Neuronal stem cell (in vitro differentiated cells): ENCODE measurements around the gene NUDT12.

Experiments used
- DNase-seq: peaks from one replicate; pipeline ENCODE4 v3.0.0-alpha.2; 2013; ENCODE audit warnings: low spot score
- H2AFZ ChIP-seq: one replicate; pipeline ENCODE4 v1.6.1; 2013; ENCODE audit warnings: mild to moderate bottlenecking, low read length, inconsistent platforms
- H2AK5ac ChIP-seq: 2 replicates; pipeline ENCODE4 v1.6.1; 2013; ENCODE audit warnings: low read depth, mild to moderate bottlenecking, inconsistent platforms, low read length, moderate library complexity, mixed read lengths
- H2BK120ac ChIP-seq: 2 replicates; pipeline ENCODE4 v1.6.1; 2013; ENCODE audit warnings: low read depth, mild to moderate bottlenecking, inconsistent platforms, low read length, moderate library complexity, mixed read lengths
- H2BK12ac ChIP-seq: one replicate; pipeline ENCODE4 v1.6.1; 2013; ENCODE audit warnings: low read length, inconsistent platforms
- H2BK15ac ChIP-seq: 2 replicates; pipeline ENCODE4 v1.6.1; 2013; ENCODE audit warnings: mild to moderate bottlenecking, low read length, inconsistent platforms, mixed read lengths
- H2BK5ac ChIP-seq: one replicate; pipeline ENCODE4 v1.6.1; 2013; ENCODE audit warnings: inconsistent platforms, mild to moderate bottlenecking, low read length, moderate library complexity
- H3K14ac ChIP-seq: one replicate; pipeline ENCODE4 v1.6.1; 2013; ENCODE audit warnings: low read length, inconsistent platforms
- H3K18ac ChIP-seq: 2 replicates; pipeline ENCODE4 v1.6.1; 2013; ENCODE audit warnings: low read length, inconsistent platforms
- H3K23ac ChIP-seq: 2 replicates; pipeline ENCODE4 v1.6.1; 2013; ENCODE audit warnings: low read depth, mild to moderate bottlenecking, mixed read lengths, low read length, inconsistent platforms; ENCODE audit not compliant: poor library complexity
- H3K27ac ChIP-seq: replicated peaks from 3 replicates; pipeline ENCODE4 v1.5.1; 2013; ENCODE audit warnings: low read length, inconsistent platforms
- H3K27me3 ChIP-seq, 3 experiments: 2 replicates each; pipeline ENCODE4 v1.6.1; 2013; ENCODE audit warnings: low read length in 3 of 3, mild to moderate bottlenecking in 2 of 3, inconsistent platforms in 1 of 3, low read depth in 1 of 3, mixed read lengths in 1 of 3, moderate library complexity in 1 of 3; ENCODE audit not compliant: control insufficient read depth in 3 of 3, insufficient read depth in 3 of 3
- H3K36me3 ChIP-seq, 2 donors: replicated peaks in 1 of 2; 2 replicates each; pipeline ENCODE4 v1.6.1; 2013; ENCODE audit warnings: low read length in 2 of 2; ENCODE audit not compliant: control insufficient read depth in 2 of 2, insufficient read depth in 2 of 2
- H3K4ac ChIP-seq: 2 replicates; pipeline ENCODE4 v1.6.1; 2013; ENCODE audit warnings: inconsistent platforms, mild to moderate bottlenecking, low read length, moderate library complexity
- H3K4me1 ChIP-seq, 2 donors: 1 replicate in 1 of 2; 2 replicates in 1 of 2; pipeline ENCODE4 v1.6.1; 2013; ENCODE audit warnings: low read length in 2 of 2, low read depth in 1 of 2; ENCODE audit not compliant: control insufficient read depth in 2 of 2, insufficient read depth in 1 of 2
- H3K4me2 ChIP-seq: one replicate; pipeline ENCODE4 v1.6.1; 2013; ENCODE audit warnings: mild to moderate bottlenecking, low read length, inconsistent platforms; ENCODE audit not compliant: insufficient read depth, poor library complexity, severe bottlenecking
- H3K4me3 ChIP-seq, 2 donors: 2 replicates each; pipeline ENCODE4 v1.5.1; 2013; ENCODE audit warnings: low read length in 2 of 2, mild to moderate bottlenecking in 2 of 2, inconsistent platforms in 1 of 2, moderate library complexity in 1 of 2
- H3K79me1 ChIP-seq: one replicate; pipeline ENCODE4 v1.6.1; 2013; ENCODE audit warnings: low read depth, mild to moderate bottlenecking, inconsistent platforms, low read length, moderate library complexity
- H3K9ac ChIP-seq: one replicate; pipeline ENCODE4 v1.6.1; 2013; ENCODE audit warnings: mild to moderate bottlenecking, low read depth, low read length, inconsistent platforms; ENCODE audit not compliant: poor library complexity
- H3K9me3 ChIP-seq, 2 donors: replicated peaks in 1 of 2; 2 replicates each; pipeline versions ENCODE3 to v1.6.1; 2013; ENCODE audit warnings: low read length in 2 of 2, mild to moderate bottlenecking in 2 of 2, inconsistent platforms in 1 of 2, low read depth in 1 of 2, mixed read lengths in 1 of 2, moderate library complexity in 1 of 2; ENCODE audit not compliant: control insufficient read depth in 2 of 2, insufficient read depth in 1 of 2
- H4K8ac ChIP-seq: one replicate; pipeline ENCODE4 v1.6.1; 2013; ENCODE audit warnings: low read depth, mild to moderate bottlenecking, inconsistent platforms, low read length, moderate library complexity
- H4K91ac ChIP-seq: one replicate; pipeline ENCODE4 v1.6.1; 2013; ENCODE audit warnings: low read length, low read depth, mild to moderate bottlenecking, inconsistent platforms; ENCODE audit not compliant: poor library complexity
- WGBS, 2 donors: extraction: QIAGEN DNeasy Blood & Tissue Kit; methylation state at CpG; one replicate each; pipeline ENCODE4 v1.1.7; 2013; ENCODE audit warnings: missing lambda C conversion rate in 2 of 2, mixed read lengths in 1 of 2; ENCODE audit not compliant: insufficient read length in 2 of 2, insufficient replicate concordance in 1 of 2; ENCODE audit errors: extremely low coverage in 2 of 2; 5-methylcytosine and 5-hydroxymethylcytosine counted together

NUDT12 gene

GRCh38 chr5:103565719-103566118 is 3.1 kb upstream of the NUDT12 start:
- Histone ChIP-seq H3K4me2 (no peak overlapping the region), H2BK12ac (no peak overlapping the region), H2AK5ac (no peak overlapping the region), H4K8ac (no peak overlapping the region), H2BK5ac (no peak overlapping the region), H3K9me3 (peaks cover 0 to 2% of the 10 kb centered on the region in 2 donors), H3K4ac (no peak overlapping the region), H2BK15ac (no peak overlapping the region), H2BK120ac (no peak overlapping the region), H3K79me1 (no peaks in the 10 kb centered on the region), H3K4me1 (peaks cover 0 to 2% of the 10 kb centered on the region in 2 donors), H3K27ac (no peak overlapping the region), H4K91ac (no peak overlapping the region), H3K23ac (no peak overlapping the region), H3K27me3 (no peaks in the 10 kb centered on the region), H3K9ac (no peak overlapping the region), H3K36me3 (no peaks in the 10 kb centered on the region), H3K14ac (no peak overlapping the region), H2AFZ (peak overlapping the region; percentile 66), H3K18ac (no peak overlapping the region), H3K4me3 (no peak overlapping the region)
- WGBS, 2 donors: no CpG with 5 or more reads among the region's 4 CpGs
- no peak for DNase-seq

- Histone ChIP-seq H3K4me2 (peak overlapping the region; percentile 72), H3K18ac (no peak overlapping the region), H3K27ac (peak overlapping the region; percentile 88), H3K79me1 (no peaks in the 10 kb centered on the region), H2AK5ac (no peak overlapping the region), H3K4me3 (peak overlapping the region; percentile 95 to 97), H2AFZ (peak overlapping the region; percentile 98), H3K14ac (no peak overlapping the region), H2BK15ac (no peak overlapping the region), H4K8ac (no peak overlapping the region), H3K23ac (no peak overlapping the region), H2BK120ac (no peak overlapping the region), H2BK12ac (no peak overlapping the region), H3K27me3 (no peaks in the 10 kb centered on the region), H4K91ac (no peak overlapping the region), H3K9ac (no peak overlapping the region), H3K4ac (no peak overlapping the region), H3K4me1 (peaks cover 0 to 2% of the 10 kb centered on the region in 2 donors), H3K36me3 (peaks cover 0 to 26% of the 10 kb centered on the region in 2 donors), H3K9me3 (no peaks in the 10 kb centered on the region), H2BK5ac (no peak overlapping the region)
- WGBS, 2 donors: no CpG with 5 or more reads among the region's 14 CpGs
- DNase-seq: peak; percentile 4
Observed at GRCh38 chr5:103561685-103562452, 720 bp downstream of the NUDT12 start.

GRCh38 chr5:103560826-103561225 is 1.8 kb downstream of the NUDT12 start:
- Histone ChIP-seq H3K4ac (no peak overlapping the region), H3K4me1 (peaks cover 0 to 2% of the 10 kb centered on the region in 2 donors), H4K91ac (no peak overlapping the region), H2BK12ac (no peak overlapping the region), H4K8ac (no peak overlapping the region), H3K27ac (no peak overlapping the region), H2BK15ac (no peak overlapping the region), H3K9ac (no peak overlapping the region), H2BK120ac (no peak overlapping the region), H3K9me3 (no peaks in the 10 kb centered on the region), H2BK5ac (no peak overlapping the region), H3K14ac (no peak overlapping the region), H2AFZ (no peak overlapping the region), H3K4me2 (no peak overlapping the region), H3K27me3 (no peaks in the 10 kb centered on the region), H3K36me3 (peaks cover 0 to 35% of the 10 kb centered on the region in 2 donors), H3K4me3 (no peak overlapping the region), H3K23ac (no peak overlapping the region), H2AK5ac (no peak overlapping the region), H3K18ac (no peak overlapping the region), H3K79me1 (no peaks in the 10 kb centered on the region)
- no CpG with 5 or more reads among the region's 3 CpGs for WGBS, 2 donors
- no peak for DNase-seq

DNA sequence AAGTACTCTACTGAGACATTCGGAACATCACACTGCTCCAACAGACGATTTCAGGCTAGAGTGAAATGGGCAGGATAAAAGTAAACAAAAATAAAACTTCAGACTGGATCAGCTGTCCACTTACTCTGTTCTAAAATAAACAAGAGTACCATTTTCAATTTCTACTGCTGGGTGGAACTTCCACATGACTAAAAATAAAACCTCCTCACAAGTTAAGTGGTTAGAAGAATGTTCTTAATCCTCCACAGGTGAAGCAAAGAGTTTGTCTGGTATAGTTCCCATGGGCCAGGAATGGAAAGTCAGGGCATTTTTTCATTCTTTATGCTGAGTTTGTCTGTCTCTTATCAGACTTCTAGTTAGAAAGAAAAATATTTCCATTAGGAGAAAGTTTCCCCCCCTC is 15.7 kb downstream of the NUDT12 start:
- no peak overlapping the region for H3K14ac ChIP-seq
- no peaks in the 10 kb centered on the region for H3K9me3 ChIP-seq
- no peak overlapping the region for H4K8ac ChIP-seq
- H3K4me2 ChIP-seq: no peak overlapping the region
- no peak overlapping the region for H3K23ac ChIP-seq
- H2AK5ac ChIP-seq: no peak overlapping the region
- no peak overlapping the region for H2BK120ac ChIP-seq
- H3K27ac ChIP-seq: no peak overlapping the region
- no peak overlapping the region for H2AFZ ChIP-seq
- no CpG with 5 or more reads among the region's 2 CpGs for WGBS, 2 donors
- no peak for DNase-seq
- H2BK12ac ChIP-seq: no peak overlapping the region
- H4K91ac ChIP-seq: no peak overlapping the region
- no peak overlapping the region for H3K4me3 ChIP-seq
- H2BK15ac ChIP-seq: no peak overlapping the region
- H3K79me1 ChIP-seq: no peaks in the 10 kb centered on the region
- peaks cover 0 to 6% of the 10 kb centered on the region in 2 donors for H3K4me1 ChIP-seq
- H3K4ac ChIP-seq: no peak overlapping the region
- H3K27me3 ChIP-seq: no peaks in the 10 kb centered on the region
- H2BK5ac ChIP-seq: no peak overlapping the region
- H3K18ac ChIP-seq: no peak overlapping the region
- peaks cover 0 to 26% of the 10 kb centered on the region in 2 donors for H3K36me3 ChIP-seq
- H3K9ac ChIP-seq: no peak overlapping the region
